Mesenchymal stem cell (in vitro differentiated cells and primary cell): ENCODE results near the gene KLHL29.
A peak's percentile ranks its signal among the peaks of the same experiment; 100 is the strongest.

Experiments
- DNase-seq: peaks from one replicate; pipeline ENCODE4 v3.0.0-alpha.2; 2013
- H2AFZ ChIP-seq: one replicate; pipeline ENCODE4 v1.6.1; 2013; ENCODE audit warnings: low read depth, mild to moderate bottlenecking, control low read depth, inconsistent platforms, low read length, moderate library complexity
- H2AK5ac ChIP-seq: 2 replicates; pipeline ENCODE4 v1.6.1; 2013; ENCODE audit warnings: low read length, moderate library complexity, mild to moderate bottlenecking, inconsistent platforms; ENCODE audit not compliant: severe bottlenecking
- H2BK120ac ChIP-seq: one replicate; pipeline ENCODE4 v1.6.1; 2013; ENCODE audit warnings: low read depth, mild to moderate bottlenecking, inconsistent platforms, low read length, moderate library complexity
- H2BK12ac ChIP-seq, 2 experiments: one replicate each; pipeline ENCODE4 v1.6.1; 2013; ENCODE audit warnings: inconsistent platforms in 2 of 2, low read length in 2 of 2, mild to moderate bottlenecking in 2 of 2, moderate library complexity in 2 of 2, control low read depth in 1 of 2
- H2BK15ac ChIP-seq: one replicate; pipeline ENCODE4 v1.6.1; 2013; ENCODE audit warnings: mild to moderate bottlenecking, low read depth, inconsistent platforms; ENCODE audit not compliant: poor library complexity, severe bottlenecking
- H2BK5ac ChIP-seq: 2 replicates; pipeline ENCODE4 v1.6.1; 2013; ENCODE audit warnings: low read depth, mild to moderate bottlenecking, low read length, control low read depth, inconsistent platforms; ENCODE audit not compliant: poor library complexity, severe bottlenecking
- H3K14ac ChIP-seq, 2 experiments: one replicate each; pipeline ENCODE4 v1.6.1; 2013; ENCODE audit warnings: inconsistent platforms in 2 of 2, low read length in 2 of 2, control low read depth in 1 of 2, mild to moderate bottlenecking in 1 of 2, moderate library complexity in 1 of 2
- H3K18ac ChIP-seq, 2 experiments: one replicate each; pipeline ENCODE4 v1.6.1; 2013; ENCODE audit warnings: inconsistent platforms in 2 of 2, low read length in 2 of 2, control low read depth in 1 of 2, low read depth in 1 of 2, mild to moderate bottlenecking in 1 of 2
- H3K23ac ChIP-seq, 2 experiments: one replicate each; pipeline ENCODE4 v1.6.1; 2013; ENCODE audit warnings: inconsistent platforms in 2 of 2, low read length in 2 of 2, mild to moderate bottlenecking in 2 of 2, moderate library complexity in 2 of 2, control low read depth in 1 of 2
- H3K27ac ChIP-seq: 2 replicates; pipeline ENCODE4 v1.5.1; 2013; ENCODE audit warnings: mild to moderate bottlenecking, moderate library complexity, low read length, control low read depth, inconsistent platforms; ENCODE audit not compliant: poor library complexity, severe bottlenecking
- H3K27me3 ChIP-seq, 2 experiments: 2 replicates each; pipeline versions ENCODE4 v1.6.1 to v1.7.0; 2013; ENCODE audit warnings: low read length in 2 of 2, mild to moderate bottlenecking in 2 of 2, moderate library complexity in 2 of 2, control low read depth in 1 of 2, inconsistent platforms in 1 of 2; ENCODE audit not compliant: control insufficient read depth in 1 of 2, insufficient read depth in 1 of 2
- H3K36me3 ChIP-seq, 2 experiments: 2 replicates each; pipeline versions ENCODE4 v1.6.1 to v1.7.0; 2013; ENCODE audit warnings: low read length in 2 of 2, control low read depth in 1 of 2, inconsistent platforms in 1 of 2, low read depth in 1 of 2, mild to moderate bottlenecking in 1 of 2; ENCODE audit not compliant: insufficient read depth in 2 of 2, control insufficient read depth in 1 of 2
- H3K4ac ChIP-seq, 2 experiments: one replicate each; pipeline ENCODE4 v1.6.1; 2013; ENCODE audit warnings: inconsistent platforms in 2 of 2, low read length in 2 of 2, mild to moderate bottlenecking in 2 of 2, moderate library complexity in 2 of 2, control low read depth in 1 of 2, low read depth in 1 of 2
- H3K4me1 ChIP-seq: 2 replicates; pipeline ENCODE4 v1.6.1; 2013; ENCODE audit warnings: low read depth, low read length, control low read depth; ENCODE audit not compliant: control insufficient read depth, insufficient read depth
- H3K4me2 ChIP-seq: 2 replicates; pipeline ENCODE4 v1.6.1; 2013; ENCODE audit warnings: low read length, mild to moderate bottlenecking, inconsistent platforms; ENCODE audit not compliant: poor library complexity, severe bottlenecking
- H3K4me3 ChIP-seq, 2 experiments: 2 replicates each; pipeline versions ENCODE4 v1.5.1 to v1.7.0; 2013; ENCODE audit warnings: low read length in 2 of 2, mild to moderate bottlenecking in 2 of 2, control low read depth in 1 of 2, low read depth in 1 of 2; ENCODE audit not compliant: insufficient read depth in 1 of 2
- H3K79me1 ChIP-seq: replicated peaks from 2 replicates; pipeline ENCODE4 v1.6.1; 2013; ENCODE audit warnings: mild to moderate bottlenecking, control low read depth, low read length, inconsistent platforms; ENCODE audit not compliant: poor library complexity, severe bottlenecking
- H3K9ac ChIP-seq: 2 replicates; pipeline ENCODE4 v1.7.0; 2013; ENCODE audit warnings: mild to moderate bottlenecking, low read length, moderate library complexity
- H3K9me3 ChIP-seq: 2 replicates; pipeline ENCODE4 v1.7.0; 2013; ENCODE audit warnings: mild to moderate bottlenecking, low read length; ENCODE audit not compliant: control insufficient read depth
- H4K8ac ChIP-seq: one replicate; pipeline ENCODE4 v1.6.1; 2013; ENCODE audit warnings: inconsistent platforms, mild to moderate bottlenecking, low read length, moderate library complexity
- H4K91ac ChIP-seq: one replicate; pipeline ENCODE4 v1.6.1; 2013; ENCODE audit warnings: mild to moderate bottlenecking, low read length, inconsistent platforms
- WGBS: methylation state at CpG from one replicate; pipeline ENCODE4 v1.1.7; 2013; ENCODE audit warnings: mixed read lengths; 5-methylcytosine and 5-hydroxymethylcytosine counted together

KLHL29 gene

GRCh38 chr2:23380562-23381065 is 4.4 kb upstream of the KLHL29 start:
- H3K27ac ChIP-seq, result no peak overlapping the region
- 33% methylated on average over 3 of the region's 4 CpGs for WGBS

GRCh38 chr2:23381084-23381483 is 3.9 kb upstream of the KLHL29 start:
- Histone ChIP-seq H3K4ac (no peak overlapping the region), H3K14ac (no peak overlapping the region), H3K27ac (no peak overlapping the region), H2BK120ac (no peak overlapping the region), H2BK5ac (no peak overlapping the region), H4K91ac (no peak overlapping the region), H3K23ac (peak overlapping the region in 1 of 2 experiments; percentile 48), H3K79me1 (peaks cover 1% of the 10 kb centered on the region), H3K9ac (no peak overlapping the region), H3K18ac (no peak overlapping the region), H3K36me3 (no peaks in the 10 kb centered on the region), H3K4me1 (peaks cover 10% of the 10 kb centered on the region), H3K4me3 (no peak overlapping the region), H2AK5ac (no peak overlapping the region), H2AFZ (no peak overlapping the region), H2BK12ac (no peak overlapping the region), H3K9me3 (no peaks in the 10 kb centered on the region), H3K4me2 (no peak overlapping the region), H4K8ac (no peak overlapping the region), H2BK15ac (no peak overlapping the region), H3K27me3 (peaks cover 0 to 3% of the 10 kb centered on the region in 2 experiments)
- DNase-seq, result peak; percentile 78
- WGBS, result 52% methylated on average over 6 of the region's 6 CpGs

More at GRCh38 chr2:23380562-23381065, 4.4 kb upstream of the KLHL29 start:
- Histone ChIP-seq H3K36me3 (no peaks in the 10 kb centered on the region), H2BK12ac (peak overlapping the region in 1 of 2 experiments; percentile 15), H3K23ac (no peak overlapping the region), H3K9ac (no peak overlapping the region), H3K4ac (no peak overlapping the region), H3K4me3 (no peak overlapping the region), H4K8ac (no peak overlapping the region), H3K79me1 (no peaks in the 10 kb centered on the region), H2AFZ (no peak overlapping the region), H3K9me3 (no peaks in the 10 kb centered on the region), H2BK120ac (no peak overlapping the region), H3K14ac (peak overlapping the region in 1 of 2 experiments; percentile 83), H4K91ac (no peak overlapping the region), H2BK15ac (no peak overlapping the region), H3K18ac (no peak overlapping the region), H3K27me3 (peaks cover 0 to 3% of the 10 kb centered on the region in 2 experiments), H2AK5ac (peak overlapping the region; percentile 1), H3K4me2 (peak overlapping the region; percentile 40), H2BK5ac (no peak overlapping the region), H3K4me1 (peaks cover 10% of the 10 kb centered on the region)
- DNase-seq, result peak; percentile 22

- H3K27me3 ChIP-seq, result peaks cover 0 to 3% of the 10 kb centered on the region in 2 experiments
- H3K36me3 ChIP-seq, result no peaks in the 10 kb centered on the region
- H3K4me1 ChIP-seq, result peaks cover 14% of the 10 kb centered on the region
- H3K14ac ChIP-seq, result no peak overlapping the region
- no peak overlapping the region for H2BK5ac ChIP-seq
- no peak overlapping the region for H3K9ac ChIP-seq
- no peaks in the 10 kb centered on the region for H3K9me3 ChIP-seq
- H3K4me3 ChIP-seq, result no peak overlapping the region
- H2BK12ac ChIP-seq, result no peak overlapping the region
- H4K8ac ChIP-seq, result no peak overlapping the region
- no peak overlapping the region for H2AK5ac ChIP-seq
- 66% methylated on average over 3 of the region's 3 CpGs for WGBS
- no peak overlapping the region for H3K4ac ChIP-seq
- no peak overlapping the region for H3K23ac ChIP-seq
- no peak for DNase-seq
- no peak overlapping the region for H3K18ac ChIP-seq
- no peak overlapping the region for H4K91ac ChIP-seq
- H2AFZ ChIP-seq, result no peak overlapping the region
- H3K27ac ChIP-seq, result no peak overlapping the region
- H2BK15ac ChIP-seq, result no peak overlapping the region
- no peak overlapping the region for H2BK120ac ChIP-seq
- H3K79me1 ChIP-seq, result peaks cover 5% of the 10 kb centered on the region
- no peak overlapping the region for H3K4me2 ChIP-seq
These were observed 3.5 kb upstream of the KLHL29 start for GRCh38 chr2:23381485-23381884.

- Histone ChIP-seq H3K4me2 (no peak overlapping the region), H2BK5ac (no peak overlapping the region), H3K27ac (no peak overlapping the region), H3K4ac (no peak overlapping the region), H3K14ac (no peak overlapping the region), H3K4me1 (peaks cover 18% of the 10 kb centered on the region), H3K36me3 (no peaks in the 10 kb centered on the region), H3K27me3 (peaks cover 0 to 3% of the 10 kb centered on the region in 2 experiments), H2AK5ac (no peak overlapping the region), H3K4me3 (no peak overlapping the region), H3K9ac (no peak overlapping the region), H4K8ac (no peak overlapping the region), H2AFZ (no peak overlapping the region), H2BK12ac (no peak overlapping the region), H3K18ac (no peak overlapping the region), H2BK120ac (no peak overlapping the region), H3K9me3 (no peaks in the 10 kb centered on the region), H4K91ac (no peak overlapping the region), H3K79me1 (peaks cover 10% of the 10 kb centered on the region), H2BK15ac (no peak overlapping the region), H3K23ac (no peak overlapping the region)
- no peak for DNase-seq
- WGBS, result 96% methylated on average over 4 of the region's 4 CpGs
These were observed 1.9 kb upstream of the KLHL29 start for GRCh38 chr2:23383100-23383499.
